Stimulated activated CD4-positive, alpha-beta T cell treated with anti-CD3 and anti-CD28 coated beads, Interleukin-2, amount 100 ng/mL, for 24 hours (primary cell): ENCODE results near the gene SERBP1.

Experiments
- DNase-seq, 2 donors: peaks; one replicate each; pipeline ENCODE4 v3.0.0-alpha.2; 2020

Gene SERBP1

GRCh38 chr1:67404212-67404620 lies 26.0 kb downstream of the SERBP1 start:
- DNase-seq: no peak

GRCh38 chr1:67401443-67401842 lies 28.8 kb downstream of the SERBP1 start:
- DNase-seq: no peak

DNA sequence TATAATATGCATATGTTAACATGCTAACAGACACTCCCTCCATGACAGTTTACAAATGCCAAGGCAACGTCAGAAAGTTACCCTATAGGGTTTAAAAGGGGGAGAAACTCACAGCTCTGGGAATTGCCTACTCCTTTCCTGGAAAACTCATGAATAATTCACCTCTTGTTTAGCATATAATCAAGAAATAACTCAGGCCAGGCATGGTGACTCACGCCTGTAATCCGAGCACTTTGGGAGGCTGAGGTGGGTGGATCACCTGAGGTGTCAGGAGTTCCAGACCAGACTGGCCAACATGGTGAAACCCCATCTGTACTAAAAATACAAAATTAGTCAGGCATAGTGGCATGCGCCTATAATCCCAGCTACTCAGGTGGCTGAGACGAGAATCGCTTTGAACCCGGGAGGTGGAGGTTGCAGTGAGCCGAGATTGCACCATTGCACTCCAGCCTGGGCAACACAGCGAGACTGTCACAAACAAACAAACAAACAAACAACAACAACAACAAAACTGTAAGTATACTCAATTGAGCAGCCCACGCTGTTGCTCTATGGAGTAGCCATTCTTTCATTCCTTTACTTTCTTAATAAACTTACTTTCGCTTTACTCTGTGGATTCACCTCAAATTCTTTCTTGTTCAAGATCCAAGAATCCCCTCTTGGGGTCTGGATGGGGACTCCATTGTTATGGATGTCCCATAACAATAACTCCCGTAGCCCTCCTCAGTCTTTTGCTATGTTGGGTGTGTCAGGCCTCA lies 30.0 kb downstream of the SERBP1 start:
- DNase-seq: peak; percentile 60 to 61

- DNase-seq: no peak
Measured at GRCh38 chr1:67399199-67399993, 30.8 kb downstream of the SERBP1 start.

DNA sequence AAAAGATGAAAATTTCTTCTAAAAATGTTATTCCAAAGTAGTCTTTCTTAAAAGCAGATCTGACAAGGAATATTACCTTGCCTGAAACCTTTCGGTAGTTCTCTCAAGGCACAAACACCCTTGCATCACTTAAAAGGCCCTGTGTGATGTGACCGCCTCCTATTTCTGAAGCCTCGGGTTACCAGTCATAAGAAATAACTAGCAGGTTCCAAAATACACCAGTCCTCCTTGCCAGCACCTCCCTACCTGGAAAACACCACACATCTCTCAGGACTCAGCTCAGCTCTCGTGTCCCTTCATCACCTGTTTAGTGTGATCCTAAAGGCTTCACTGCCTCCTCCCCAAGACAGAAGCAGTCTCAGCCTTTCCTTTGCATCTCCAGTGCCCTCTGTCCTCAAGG lies 35.7 kb downstream of the SERBP1 start:
- no peak for DNase-seq

DNA sequence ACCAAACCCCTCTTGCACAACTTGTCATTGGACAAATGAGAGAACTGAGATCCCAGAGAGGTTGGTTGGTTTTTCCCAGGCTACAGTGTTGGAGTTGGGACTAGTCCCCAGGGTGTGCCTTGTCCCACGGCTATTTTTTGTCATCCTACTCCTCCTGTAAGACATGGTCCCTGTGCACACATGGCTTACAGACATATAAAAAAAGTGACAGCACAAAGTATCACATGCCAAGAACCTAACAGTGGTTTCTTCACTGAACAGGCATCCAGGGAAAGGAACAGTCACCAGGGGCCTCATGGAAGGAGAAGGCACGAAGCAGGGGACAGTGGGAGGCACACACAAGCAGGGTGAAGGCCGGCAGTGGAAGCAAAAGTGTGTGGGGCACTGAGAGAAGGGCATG lies 36.5 kb downstream of the SERBP1 start:
- no peak for DNase-seq

DNA sequence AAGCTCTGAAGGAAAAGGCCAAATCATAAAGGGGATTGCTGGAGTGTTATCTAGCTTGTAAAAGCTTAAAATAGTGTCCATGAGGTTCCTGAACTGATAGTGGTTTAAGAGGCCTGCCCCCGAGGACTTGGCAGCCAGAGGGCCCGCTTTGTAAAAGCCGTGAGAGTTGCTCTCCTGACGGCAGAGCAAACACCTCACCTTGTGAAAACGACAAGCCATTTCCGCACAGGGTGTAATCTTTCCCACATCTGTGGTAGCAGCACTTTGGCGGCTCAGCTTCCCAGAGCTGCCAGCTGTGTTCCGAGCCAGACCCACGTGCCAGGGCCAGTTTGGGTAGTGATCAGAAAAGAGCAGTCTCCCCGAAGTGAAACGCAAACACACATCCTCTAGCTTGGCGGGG lies 37.0 kb downstream of the SERBP1 start:
- no peak for DNase-seq

GRCh38 chr1:67390041-67390887 lies 39.9 kb downstream of the SERBP1 start:
- DNase-seq: no peak

DNA sequence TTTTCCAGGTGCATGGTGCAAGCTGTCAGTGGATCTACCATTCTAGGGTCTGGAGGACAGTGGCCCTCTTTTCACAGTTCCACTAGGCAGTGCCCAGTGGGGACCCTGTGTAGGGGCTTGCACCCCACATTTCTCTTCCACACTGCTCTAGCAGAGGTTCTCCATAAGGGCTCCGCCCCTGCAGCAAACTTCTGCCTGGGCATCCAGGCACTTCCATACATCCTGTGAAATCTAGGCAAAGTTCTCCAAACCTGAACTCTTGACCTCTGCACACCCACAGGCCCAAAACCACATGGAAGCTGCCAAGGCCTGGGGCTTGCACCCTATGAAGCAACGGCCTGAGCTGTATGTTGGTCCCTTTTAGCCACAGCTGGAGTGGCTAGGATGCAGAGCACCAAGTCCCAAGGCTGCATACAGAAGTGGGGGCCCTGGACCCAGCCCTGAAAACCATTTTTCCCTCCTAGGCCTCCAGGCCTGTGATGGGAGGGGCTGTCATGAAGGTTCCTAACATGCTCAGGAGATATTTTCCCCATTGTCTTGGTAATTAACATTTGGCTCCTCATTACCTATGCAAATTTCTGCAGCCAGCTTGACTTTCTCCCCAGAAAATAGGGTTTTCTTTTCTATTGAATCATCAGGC lies 46.1 kb downstream of the SERBP1 start:
- DNase-seq: no peak

DNA sequence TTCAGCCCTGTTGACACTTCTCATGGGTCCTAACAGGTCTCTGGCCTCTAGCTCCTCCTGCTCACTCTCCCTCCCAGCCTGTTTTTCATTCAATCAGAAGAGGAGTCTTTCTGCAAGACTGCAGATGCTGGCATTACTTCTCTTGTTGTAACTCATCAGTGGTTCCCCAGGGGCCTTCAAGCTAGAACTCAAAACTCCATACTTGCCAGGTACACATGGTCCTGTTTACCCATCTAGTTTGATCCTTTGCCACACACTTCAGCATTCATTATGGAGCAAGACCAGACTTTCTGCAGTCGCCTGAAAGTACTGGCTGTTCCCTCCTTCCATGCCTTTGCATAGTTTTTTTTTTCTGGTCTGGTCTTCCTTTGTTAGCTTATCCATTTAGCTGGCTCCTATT lies 47.9 kb downstream of the SERBP1 start:
- no peak for DNase-seq

- DNase-seq: no peak
Measured at GRCh38 chr1:67381154-67381553, 49.0 kb downstream of the SERBP1 start.

DNA sequence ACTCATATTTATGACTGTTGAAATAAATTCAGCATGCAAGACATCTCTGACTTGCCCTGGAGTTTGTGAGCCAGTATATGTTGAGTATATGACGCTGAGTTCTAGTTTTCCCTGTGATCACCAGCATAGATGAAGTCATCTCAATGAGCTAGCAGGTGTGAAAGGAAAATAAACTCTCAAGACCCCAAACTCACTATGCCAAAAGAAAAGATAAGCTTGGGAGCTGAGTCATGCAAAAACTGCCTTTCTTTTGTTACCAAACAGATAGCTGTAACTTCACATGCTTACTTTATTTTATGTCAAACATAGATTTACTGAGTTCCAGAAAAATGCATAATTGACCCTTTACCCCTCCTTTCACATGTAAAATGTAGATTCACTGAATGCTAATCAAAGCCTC lies 52.9 kb downstream of the SERBP1 start:
- no peak for DNase-seq

DNA sequence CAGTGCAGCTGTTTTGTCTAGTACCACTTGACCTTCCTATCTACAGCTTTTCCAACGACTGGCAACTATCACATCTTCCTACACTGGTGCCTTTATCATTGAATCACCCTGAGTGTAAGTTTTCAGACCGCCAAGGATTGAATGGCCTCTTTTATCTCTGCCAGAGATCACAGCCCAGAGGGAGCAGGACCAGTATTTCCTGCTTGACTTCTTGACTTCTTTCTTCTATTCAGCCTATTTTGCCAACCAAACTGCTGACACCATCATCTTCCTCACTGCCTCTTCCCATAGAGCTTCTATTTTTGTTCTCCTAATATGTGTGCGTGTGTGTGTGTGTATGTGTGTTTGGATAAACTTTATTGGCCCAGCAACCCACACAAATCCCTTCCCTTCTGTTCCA lies 53.8 kb downstream of the SERBP1 start:
- DNase-seq: no peak

GRCh38 chr1:67372898-67373297 lies 57.3 kb downstream of the SERBP1 start:
- DNase-seq: no peak

- DNase-seq: no peak
Measured at GRCh38 chr1:67372136-67372535, 58.1 kb downstream of the SERBP1 start.

GRCh38 chr1:67371681-67372080 lies 58.5 kb downstream of the SERBP1 start:
- no peak for DNase-seq

- DNase-seq: no peak
Measured at GRCh38 chr1:67371043-67371442, 59.2 kb downstream of the SERBP1 start.

- no peak for DNase-seq
Measured at GRCh38 chr1:67368046-67368514, 62.1 kb downstream of the SERBP1 start.

DNA sequence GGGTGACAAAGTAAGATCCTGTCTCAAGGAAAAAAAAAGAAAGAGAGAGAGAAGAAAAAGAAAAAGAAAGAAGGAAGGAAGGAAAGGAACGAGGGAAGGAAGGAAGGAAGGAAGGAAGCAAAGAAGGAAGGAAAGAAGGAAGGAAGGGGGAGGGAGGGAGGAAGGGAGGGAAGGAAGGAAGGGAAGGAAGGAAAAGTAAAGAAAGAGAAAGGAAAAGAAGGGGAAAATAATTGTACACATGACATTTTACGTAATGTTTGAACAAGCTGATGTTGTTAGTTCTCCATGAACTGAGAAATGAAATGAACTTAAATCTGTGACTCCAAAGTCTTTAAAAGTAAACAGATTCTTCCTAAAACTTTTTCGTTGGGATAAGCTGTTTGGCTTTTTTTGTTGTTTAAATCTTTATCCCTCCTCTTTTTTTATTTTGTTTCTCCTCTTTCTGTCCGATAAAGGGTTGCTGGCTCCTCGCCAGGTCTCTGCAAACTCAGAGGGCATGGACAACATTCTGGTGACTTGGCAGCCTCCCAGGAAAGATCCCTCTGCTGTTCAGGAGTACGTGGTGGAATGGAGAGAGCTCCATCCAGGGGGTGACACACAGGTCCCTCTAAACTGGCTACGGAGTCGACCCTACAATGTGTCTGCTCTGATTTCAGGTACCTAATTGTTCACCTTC lies 62.7 kb downstream of the SERBP1 start:
- no peak for DNase-seq

GRCh38 chr1:67361641-67362040 lies 68.6 kb downstream of the SERBP1 start:
- DNase-seq: no peak

DNA sequence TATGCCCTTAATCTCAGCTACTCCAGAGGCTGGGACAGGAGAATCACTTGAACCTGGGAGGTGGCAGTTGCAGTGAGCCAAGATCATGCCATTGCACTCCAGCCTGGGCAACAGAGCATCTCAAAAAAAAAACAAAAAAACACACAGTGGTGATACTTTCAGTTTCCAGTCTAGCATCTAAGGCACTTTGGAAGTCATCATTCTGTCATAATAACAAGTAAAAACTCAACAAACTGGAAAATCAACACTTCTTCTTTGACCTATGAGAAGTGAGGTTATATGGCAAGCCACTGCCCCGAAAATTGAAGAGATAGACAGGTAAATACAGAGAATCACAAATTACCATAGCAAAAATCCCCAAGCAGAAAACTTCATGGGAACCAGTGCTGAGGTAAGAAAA lies 70.6 kb downstream of the SERBP1 start:
- no peak for DNase-seq
